Transverse colon (tissue), 4 donors: ENCODE results near the gene PLA2G4E. TPM values are rescaled to one million over a fixed set of nuclear protein-coding genes. Genes with fewer than 3 reads are reported as not detected.

Experiments used
- DNase-seq: peaks from one replicate; pipeline ENCODE4 v3.0.0-alpha.2; 2019
- H3K27ac ChIP-seq, 4 donors: fragments of 200-600 bp; sonication (generic); 2 replicates each; pipeline ENCODE4 v1.5.1; 2016 to 2018; ENCODE audit warnings: inconsistent platforms in 4 of 4
- H3K27me3 ChIP-seq: fragments of 200-600 bp; sonication (generic); 2 replicates; pipeline ENCODE4 v1.5.1; 2017; ENCODE audit warnings: inconsistent platforms
- H3K36me3 ChIP-seq, 4 donors: fragments of 200-600 bp; sonication (generic); 2 replicates each; pipeline ENCODE4 v1.5.1; 2017 to 2019; ENCODE audit warnings: inconsistent platforms in 4 of 4
- H3K4me1 ChIP-seq, 4 donors: fragments of 200-600 bp; sonication (generic); 2 replicates each; pipeline ENCODE4 v1.5.1; 2017 to 2020; ENCODE audit warnings: inconsistent platforms in 4 of 4
- H3K4me3 ChIP-seq, 4 donors: fragments of 200-600 bp; sonication (generic); 1 replicate in 1 of 4; 2 replicates in 3 of 4; pipeline versions ENCODE4 v1.5.1 to v1.6.1; 2017 to 2019; ENCODE audit warnings: inconsistent platforms in 4 of 4
- H3K9me3 ChIP-seq, 2 donors: fragments of 200-600 bp; sonication (generic); 2 replicates each; pipeline ENCODE4 v1.5.1; 2017 to 2019; ENCODE audit warnings: inconsistent platforms in 2 of 2
- EP300 ChIP-seq: sonication (generic); formaldehyde crosslinking; IDR thresholded peaks from one replicate; pipeline ENCODE4 v1.6.1; 2017; ENCODE audit warnings: antibody characterized with exemption, low read depth
- POLR2A ChIP-seq: fragments of 450-650 bp; IDR thresholded peaks from one replicate; pipeline ENCODE4 v1.6.1; 2016; ENCODE audit warnings: antibody characterized with exemption, mild to moderate bottlenecking, moderate library complexity
- POLR2AphosphoS5 ChIP-seq, 3 donors: sonication (generic); formaldehyde crosslinking; IDR thresholded peaks; one replicate each; pipeline ENCODE4 v1.6.1; 2016; ENCODE audit warnings: antibody characterized with exemption in 3 of 3
- WGBS, 2 donors: methylation state at CpG; one replicate each; pipeline ENCODE4 v1.1.5; 2018; ENCODE audit warnings: low coverage in 1 of 2; 5-methylcytosine and 5-hydroxymethylcytosine counted together
- in situ Hi-C, 4 donors: fragments of 200-750 bp; cut with MboI; loops; one replicate each; pipeline versions ENCODE4 v1.15.0 to v1.15.1; 2017; ENCODE audit warnings: low sequenced_read_pairs in 3 of 4, low pct_ligation_motif_present in 1 of 4, low pct_unique_long_range_greater_than_20kb in 1 of 4
- intact Hi-C: fragments of 100-400 bp; cut with DNase I; formaldehyde crosslinking; loops from one replicate; pipeline ENCODE4 v1.15.1; 2023; ENCODE audit warnings: low total_unique reads
- total RNA-seq, 4 donors: library from RNA; depleted of rRNA; stranded (reverse); fragments of >200 nt; gene quantifications; one replicate each; pipeline ENCODE4 v1.1.0, GENCODE V29; 2016
- TF ChIP-seq, protein P1 (sequence below), 5 experiments: fragments of 200-600 bp in 3 of 5; fragments of 450-650 bp in 2 of 5; sonication (generic) in 3 of 5; IDR thresholded peaks; 1 replicate in 2 of 5; 2 replicates in 3 of 5; pipeline ENCODE4 v1.5.1; 2016 to 2017; ENCODE audit warnings: antibody characterized with exemption in 5 of 5, inconsistent platforms in 3 of 5, mild to moderate bottlenecking in 2 of 5, moderate library complexity in 1 of 5

Gene PLA2G4E
- total RNA-seq, 4 donors from 2014 or later, result 0.32 TPM; not detected in 3

DNA sequence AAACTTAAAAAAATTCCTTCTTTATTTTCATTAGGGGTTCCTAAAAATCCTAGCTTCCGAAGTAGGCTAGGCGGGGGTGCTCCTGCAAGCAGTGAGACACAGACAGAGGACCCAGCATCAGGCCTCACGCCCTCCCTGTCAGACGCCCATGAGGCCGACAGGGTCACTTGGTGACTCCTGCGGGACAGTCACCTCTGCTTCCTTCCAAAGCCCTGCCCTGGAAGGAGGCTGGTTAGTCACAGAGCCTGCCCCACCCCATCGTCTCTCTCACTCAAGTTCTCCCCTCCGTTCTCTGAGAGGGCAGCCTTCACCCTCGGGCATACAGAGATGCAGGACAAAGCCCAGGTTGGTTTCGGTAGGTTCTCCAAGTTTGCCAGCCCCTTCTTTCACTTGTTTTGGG is 87.1 kb downstream of the PLA2G4E start:
- 72% methylated on average over 10 of the region's 10 CpGs; no CpG with 5 or more reads in 1 of the 2 donors for WGBS, 2 donors
- in situ Hi-C loops (no loop called here), intact Hi-C loops (no loop called here)
- Histone ChIP-seq H3K27ac (peak overlapping the region; percentile 28 to 71 (median 71)), H3K9me3 (no peaks in the 10 kb centered on the region), H3K36me3 (no peaks in the 10 kb centered on the region), H3K4me3 (no peak overlapping the region), H3K27me3 (no peaks in the 10 kb centered on the region), H3K4me1 (peaks cover 27 to 76% (median 45%) of the 10 kb centered on the region in 4 donors)
- TF ChIP-seq, protein P1, sequence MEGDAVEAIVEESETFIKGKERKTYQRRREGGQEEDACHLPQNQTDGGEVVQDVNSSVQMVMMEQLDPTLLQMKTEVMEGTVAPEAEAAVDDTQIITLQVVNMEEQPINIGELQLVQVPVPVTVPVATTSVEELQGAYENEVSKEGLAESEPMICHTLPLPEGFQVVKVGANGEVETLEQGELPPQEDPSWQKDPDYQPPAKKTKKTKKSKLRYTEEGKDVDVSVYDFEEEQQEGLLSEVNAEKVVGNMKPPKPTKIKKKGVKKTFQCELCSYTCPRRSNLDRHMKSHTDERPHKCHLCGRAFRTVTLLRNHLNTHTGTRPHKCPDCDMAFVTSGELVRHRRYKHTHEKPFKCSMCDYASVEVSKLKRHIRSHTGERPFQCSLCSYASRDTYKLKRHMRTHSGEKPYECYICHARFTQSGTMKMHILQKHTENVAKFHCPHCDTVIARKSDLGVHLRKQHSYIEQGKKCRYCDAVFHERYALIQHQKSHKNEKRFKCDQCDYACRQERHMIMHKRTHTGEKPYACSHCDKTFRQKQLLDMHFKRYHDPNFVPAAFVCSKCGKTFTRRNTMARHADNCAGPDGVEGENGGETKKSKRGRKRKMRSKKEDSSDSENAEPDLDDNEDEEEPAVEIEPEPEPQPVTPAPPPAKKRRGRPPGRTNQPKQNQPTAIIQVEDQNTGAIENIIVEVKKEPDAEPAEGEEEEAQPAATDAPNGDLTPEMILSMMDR (IDR thresholded peaks at IDR 0.05), result no peak
- TF ChIP-seq POLR2A, result no peak
- TF ChIP-seq POLR2AphosphoS5 (IDR thresholded peaks at IDR 0.05), result no peak
- no peak for TF ChIP-seq EP300
- peak; percentile 57 for DNase-seq

DNA sequence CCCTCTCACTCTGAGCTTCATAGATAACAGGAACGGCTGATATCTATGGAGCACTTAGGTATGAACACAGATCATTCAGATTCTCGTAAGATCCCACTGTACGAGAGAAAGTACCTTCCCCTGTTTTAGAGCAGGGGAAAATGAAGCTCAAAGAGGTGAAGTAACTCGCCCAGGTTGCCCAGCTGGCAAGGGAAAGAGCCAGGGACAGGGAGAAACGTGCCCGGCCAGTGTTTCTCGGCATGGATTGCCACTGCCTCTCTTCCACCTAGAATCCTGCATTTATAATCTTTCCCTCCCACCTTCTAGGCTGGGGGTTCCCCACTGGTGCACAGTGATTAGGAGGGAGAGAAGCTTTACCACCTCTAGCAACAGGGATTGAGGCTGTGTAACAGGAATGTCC is 87.5 kb downstream of the PLA2G4E start:
- H3K36me3 ChIP-seq, result no peaks in the 10 kb centered on the region
- in situ Hi-C loops, result no loop called here
- 87 to 96% methylated on average over 3 to 7 of the region's 7 CpGs for WGBS, 2 donors
- no peak overlapping the region for H3K4me3 ChIP-seq
- H3K27me3 ChIP-seq, result no peaks in the 10 kb centered on the region
- DNase-seq, result no peak
- TF ChIP-seq EP300, result no peak
- TF ChIP-seq, protein P1 (IDR thresholded peaks at IDR 0.05), result no peak
- TF ChIP-seq POLR2A, result no peak
- TF ChIP-seq POLR2AphosphoS5 (IDR thresholded peaks at IDR 0.05), result no peak
- no peaks in the 10 kb centered on the region for H3K9me3 ChIP-seq
- peaks cover 32 to 81% (median 49%) of the 10 kb centered on the region in 4 donors for H3K4me1 ChIP-seq
- peak overlapping the region in 3 of 4 donors; percentile 71 for H3K27ac ChIP-seq
- intact Hi-C loops, result no loop called here

DNA sequence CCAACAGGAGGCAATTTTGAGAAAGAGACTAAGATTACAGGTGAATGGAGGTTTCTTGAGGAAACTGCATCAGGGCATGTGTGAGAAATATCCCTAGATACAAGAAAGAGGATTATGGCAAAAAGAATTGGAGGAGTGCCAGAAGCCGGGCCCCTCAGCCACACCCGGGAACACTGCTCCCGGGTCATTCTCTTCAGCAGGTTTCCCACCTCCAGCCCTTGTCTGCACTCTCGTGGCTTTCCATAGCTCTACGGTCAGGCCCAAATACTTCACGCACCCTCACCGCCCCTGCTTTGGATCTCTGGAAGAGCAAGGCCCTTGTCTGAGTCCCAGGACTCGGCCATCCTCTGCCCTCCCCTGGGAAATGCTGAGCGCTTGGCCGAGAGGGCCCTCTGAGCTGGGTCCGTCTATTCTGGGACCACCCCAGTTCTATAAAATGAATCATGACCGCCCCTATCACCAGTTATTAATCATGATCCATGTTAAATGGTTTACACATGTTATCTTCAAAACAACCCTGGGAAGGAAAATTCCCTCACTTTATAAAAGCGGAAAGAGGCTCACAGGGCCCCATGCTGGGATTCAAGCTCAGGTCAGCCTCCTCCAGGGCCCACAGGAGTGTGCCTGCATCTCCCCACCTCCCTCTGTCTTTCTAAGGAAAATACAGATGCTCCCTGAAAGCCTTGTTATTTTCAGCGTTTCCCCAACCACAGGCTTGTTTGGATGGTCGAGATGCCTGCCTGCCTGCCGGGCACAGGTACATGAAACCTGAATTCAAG is 88.1 kb downstream of the PLA2G4E start:
- intact Hi-C loops (no loop called here), in situ Hi-C loops (no loop called here)
- H3K4me3 ChIP-seq, result no peak overlapping the region
- no peak for DNase-seq
- H3K27me3 ChIP-seq, result no peaks in the 10 kb centered on the region
- TF ChIP-seq POLR2A, result no peak
- 66 to 79% methylated on average over 10 to 16 of the region's 16 CpGs for WGBS, 2 donors
- H3K9me3 ChIP-seq, result no peaks in the 10 kb centered on the region
- peaks cover 38 to 83% (median 54%) of the 10 kb centered on the region in 4 donors for H3K4me1 ChIP-seq
- peak overlapping the region in 2 of 4 donors; percentile 71 for H3K27ac ChIP-seq
- no peaks in the 10 kb centered on the region for H3K36me3 ChIP-seq

DNA sequence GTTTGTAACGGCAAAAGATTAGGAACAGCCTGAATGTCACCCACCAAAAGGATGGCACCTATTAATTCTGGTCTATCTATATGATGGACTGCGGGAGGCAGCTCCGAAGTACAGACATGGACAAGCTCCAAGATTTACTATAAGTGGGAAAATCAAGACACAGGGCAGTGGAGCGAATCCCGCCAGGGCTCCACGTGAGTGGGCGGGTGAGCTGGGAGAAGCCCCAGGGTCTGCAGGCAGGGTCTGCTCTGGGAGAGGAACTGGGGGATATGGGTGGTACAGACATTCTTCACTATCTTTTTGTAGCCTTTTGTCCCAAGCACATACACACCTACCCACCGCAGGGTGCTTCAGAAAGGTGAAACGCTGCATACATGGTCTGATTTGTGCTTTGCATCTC is 88.7 kb downstream of the PLA2G4E start:
- intact Hi-C loops, result no loop called here
- H3K4me1 ChIP-seq, result peaks cover 44 to 83% (median 60%) of the 10 kb centered on the region in 4 donors
- no peak overlapping the region for H3K27ac ChIP-seq
- H3K4me3 ChIP-seq, result no peak overlapping the region
- no peak for DNase-seq
- in situ Hi-C loops, result no loop called here
- TF ChIP-seq EP300, result no peak
- TF ChIP-seq POLR2A, result no peak
- TF ChIP-seq, protein P1 (IDR thresholded peaks at IDR 0.05), result no peak
- no peak for TF ChIP-seq POLR2AphosphoS5 (IDR thresholded peaks at IDR 0.05)
- no peaks in the 10 kb centered on the region for H3K36me3 ChIP-seq
- H3K9me3 ChIP-seq, result no peaks in the 10 kb centered on the region
- H3K27me3 ChIP-seq, result no peaks in the 10 kb centered on the region
- WGBS, 2 donors, result 93 to 96% methylated on average over 5 to 9 of the region's 9 CpGs

Other genes starting within 250 kb of the PLA2G4E start
- 10 to 100 TPM; 16.0 to 36.4 (median 16.8) TPM for gene MAPKBP1, start 246.6 kb downstream of the PLA2G4E start, total RNA-seq
- gene JMJD7, start 192.9 kb downstream of the PLA2G4E start, total RNA-seq, result 10 to 100 TPM in 2 of 4 donors, 1 to 10 TPM in 2; 1.9 to 10.9 (median 7.6) TPM
- gene PLA2G4B, start 182.2 kb downstream of the PLA2G4E start, total RNA-seq, result 1 to 10 TPM in 3 of 4 donors, not detected in 1; 1.6 to 5.2 (median 3.5) TPM
- gene SPTBN5, start 127.0 kb downstream of the PLA2G4E start, total RNA-seq, result 1 to 10 TPM in 2 of 4 donors, under 1 TPM in 2; 0.16 to 8.0 (median 1.1) TPM
- gene EHD4, start 48.5 kb downstream of the PLA2G4E start, total RNA-seq, result 10 to 100 TPM; 16.9 to 55.4 (median 35.5) TPM
- gene PLA2G4D, start 73.5 kb upstream of the PLA2G4E start, total RNA-seq, result under 1 TPM in 1 of 4 donors, not detected in 3; 0.16 TPM
- 100 to 1,000 TPM in 1 of 4 donors, 10 to 100 TPM in 3; 25.1 to 135 (median 78.0) TPM for gene PLA2G4F, start 135.6 kb upstream of the PLA2G4E start, total RNA-seq
- gene VPS39, start 187.3 kb upstream of the PLA2G4E start, total RNA-seq, result 100 to 1,000 TPM; 105 to 354 (median 153) TPM